ENCODE data around the gene NDUFA12.
"Not testable (repeated sequence)": the region's sequence is repeated elsewhere in the genome, so short reads cannot be mapped to it uniquely, and the experiment has no call there.

NDUFA12 gene

GRCh38 chr12:95003213-95003920, at the start of gene NDUFA12:
NDUFA12 (minus strand) TSS chr12:95003697; CDS start chr12:95003680, 17 bp downstream.
- peak; percentile 64 to 96 (median 89) for DNase-seq

GRCh38 chr12:95051241-95051640, 47.7 kb upstream of the NDUFA12 start:
- no peak for DNase-seq

- no peak for DNase-seq
These were observed 34.4 kb upstream of the NDUFA12 start for GRCh38 chr12:95037906-95038305.

- DNase-seq, result no peak
These were observed 31.3 kb upstream of the NDUFA12 start for GRCh38 chr12:95034750-95035149.

- no peak for DNase-seq
These were observed 19.0 kb upstream of the NDUFA12 start for GRCh38 chr12:95022477-95022876.

- DNase-seq, result no peak
These were observed 14.0 kb upstream of the NDUFA12 start for GRCh38 chr12:95017482-95017881.

GRCh38 chr12:95016120-95016519, 12.6 kb upstream of the NDUFA12 start:
- DNase-seq, result no peak

GRCh38 chr12:95014554-95014953, 11.1 kb upstream of the NDUFA12 start:
- DNase-seq, result no peak

- no peak for DNase-seq
These were observed 2.7 kb upstream of the NDUFA12 start for GRCh38 chr12:95006206-95006605.

GRCh38 chr12:95004610-95005009, 1.1 kb upstream of the NDUFA12 start:
- no peak for DNase-seq

- DNase-seq, result no peak
These were observed 400 bp upstream of the NDUFA12 start for GRCh38 chr12:95003921-95004272.

GRCh38 chr12:95002754-95003153, 743 bp downstream of the NDUFA12 start:
- DNase-seq, result no peak

- no peak for DNase-seq
These were observed 5.2 kb downstream of the NDUFA12 start for GRCh38 chr12:94998326-94998725.

GRCh38 chr12:94997726-94998125, 5.8 kb downstream of the NDUFA12 start:
- no peak for DNase-seq

GRCh38 chr12:94997061-94997460, 6.4 kb downstream of the NDUFA12 start:
- DNase-seq, result no peak

GRCh38 chr12:94994312-94994711, 9.2 kb downstream of the NDUFA12 start:
- DNase-seq, result peak in 1 of 56 donors; percentile 1

GRCh38 chr12:94993855-94994254, 9.6 kb downstream of the NDUFA12 start:
- DNase-seq, result not testable (repeated sequence)

- DNase-seq, result no peak
These were observed 13.3 kb downstream of the NDUFA12 start for GRCh38 chr12:94990222-94990621.

- DNase-seq, result no peak
These were observed 15.0 kb downstream of the NDUFA12 start for GRCh38 chr12:94988471-94988870.

- no peak for DNase-seq
These were observed 15.7 kb downstream of the NDUFA12 start for GRCh38 chr12:94987801-94988200.

- no peak for DNase-seq
These were observed 16.3 kb downstream of the NDUFA12 start for GRCh38 chr12:94987076-94987669.

- DNase-seq, result not testable (repeated sequence)
These were observed 18.4 kb downstream of the NDUFA12 start for GRCh38 chr12:94985099-94985498.

GRCh38 chr12:94983321-94983720, 20.2 kb downstream of the NDUFA12 start:
- DNase-seq, result no peak

Data from amygdala (tissue), 56 donors.